Colonic mucosa (tissue), 4 donors: ENCODE measurements around the gene PPP1R14C. TPM values are rescaled to one million over a fixed set of nuclear protein-coding genes. Genes with fewer than 3 reads are reported as not detected.

ENCODE experiments used
- DNase-seq: peaks from one replicate; pipeline ENCODE4 v3.0.0-alpha.2; 2020
- H3K27ac ChIP-seq: fragments of 200-600 bp; one replicate; pipeline ENCODE4 v1.8.0; 2021
- H3K27me3 ChIP-seq: fragments of 200-600 bp; one replicate; pipeline ENCODE4 v1.8.0; 2021
- H3K36me3 ChIP-seq: fragments of 200-600 bp; one replicate; pipeline ENCODE4 v1.8.0; 2021
- H3K4me1 ChIP-seq: fragments of 200-600 bp; one replicate; pipeline ENCODE4 v1.8.0; 2021; ENCODE audit warnings: mild to moderate bottlenecking
- H3K4me3 ChIP-seq: fragments of 200-600 bp; one replicate; pipeline ENCODE4 v1.8.0; 2021
- H3K9ac ChIP-seq, 2 donors: one replicate each; pipeline ENCODE4 v1.7.0; 2013; ENCODE audit warnings: control low read depth in 2 of 2, low read depth in 2 of 2, low read length in 2 of 2
- H3K9me3 ChIP-seq: fragments of 200-600 bp; one replicate; pipeline ENCODE4 v1.8.0; 2021
- intact Hi-C: fragments of 100-400 bp; cut with DNase I; formaldehyde crosslinking; loops from one replicate; pipeline ENCODE4 v1.14.1; 2022
- total RNA-seq, 2 donors: library from RNA; stranded (reverse); fragmentation: NEBNext Ultra II Directional in 1 of 2; extraction: Animal tissue kit (Norgen Biotek cat#: 25700) in 1 of 2; gene quantifications; one replicate each; pipeline ENCODE4 v1.2.1, GENCODE V29; 2021
- TF ChIP-seq, protein P1 (sequence below): fragments of 200-600 bp; IDR thresholded peaks from one replicate; pipeline ENCODE4 v1.8.0; 2022; ENCODE audit warnings: antibody characterized with exemption, mild to moderate bottlenecking
- donor health status: healthy.
- donor health status: DM: no; HTN: no; CAD: no.
- donor health status: DM: no; HTN: no; CAD: no.

Gene PPP1R14C
- total RNA-seq, 2 donors from 2014 or later = 23.7 to 27.3 TPM

DNA sequence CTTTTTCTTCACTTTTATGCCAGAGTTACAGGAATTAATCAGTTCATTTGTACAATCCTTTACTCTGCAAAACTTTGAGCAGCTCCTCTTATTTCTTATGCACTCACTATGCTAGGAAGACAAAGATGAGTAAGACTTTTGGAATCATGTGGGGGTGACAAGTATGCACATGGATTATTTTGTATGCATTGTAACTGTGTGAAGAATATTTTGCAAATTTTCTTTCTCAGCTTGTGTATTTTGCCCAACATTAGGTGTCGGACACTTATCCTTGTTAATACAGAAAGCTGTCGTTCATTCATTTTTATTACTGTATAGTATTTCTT lies 88.6 kb downstream of the PPP1R14C start:
- Histone ChIP-seq H3K4me1 (no peaks in the 10 kb centered on the region), H3K9ac (no peak overlapping the region), H3K4me3 (no peak overlapping the region), H3K27me3 (no peaks in the 10 kb centered on the region), H3K36me3 (no peaks in the 10 kb centered on the region), H3K27ac (no peak overlapping the region), H3K9me3 (no peaks in the 10 kb centered on the region)
- DNase-seq = no peak
- TF ChIP-seq, protein P1, sequence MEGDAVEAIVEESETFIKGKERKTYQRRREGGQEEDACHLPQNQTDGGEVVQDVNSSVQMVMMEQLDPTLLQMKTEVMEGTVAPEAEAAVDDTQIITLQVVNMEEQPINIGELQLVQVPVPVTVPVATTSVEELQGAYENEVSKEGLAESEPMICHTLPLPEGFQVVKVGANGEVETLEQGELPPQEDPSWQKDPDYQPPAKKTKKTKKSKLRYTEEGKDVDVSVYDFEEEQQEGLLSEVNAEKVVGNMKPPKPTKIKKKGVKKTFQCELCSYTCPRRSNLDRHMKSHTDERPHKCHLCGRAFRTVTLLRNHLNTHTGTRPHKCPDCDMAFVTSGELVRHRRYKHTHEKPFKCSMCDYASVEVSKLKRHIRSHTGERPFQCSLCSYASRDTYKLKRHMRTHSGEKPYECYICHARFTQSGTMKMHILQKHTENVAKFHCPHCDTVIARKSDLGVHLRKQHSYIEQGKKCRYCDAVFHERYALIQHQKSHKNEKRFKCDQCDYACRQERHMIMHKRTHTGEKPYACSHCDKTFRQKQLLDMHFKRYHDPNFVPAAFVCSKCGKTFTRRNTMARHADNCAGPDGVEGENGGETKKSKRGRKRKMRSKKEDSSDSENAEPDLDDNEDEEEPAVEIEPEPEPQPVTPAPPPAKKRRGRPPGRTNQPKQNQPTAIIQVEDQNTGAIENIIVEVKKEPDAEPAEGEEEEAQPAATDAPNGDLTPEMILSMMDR = no peak
- intact Hi-C loops = no loop called here

- no peaks in the 10 kb centered on the region for H3K36me3 ChIP-seq
- H3K4me1 ChIP-seq = no peaks in the 10 kb centered on the region
- H3K27ac ChIP-seq = no peak overlapping the region
- no peak overlapping the region for H3K4me3 ChIP-seq
- TF ChIP-seq, protein P1 = no peak
- H3K9me3 ChIP-seq = no peaks in the 10 kb centered on the region
- no peak overlapping the region for H3K9ac ChIP-seq
- intact Hi-C loops = no loop called here
- DNase-seq = no peak
- no peaks in the 10 kb centered on the region for H3K27me3 ChIP-seq
These were observed 91.0 kb downstream of the PPP1R14C start for GRCh38 chr6:150233843-150234269.

- no peaks in the 10 kb centered on the region for H3K9me3 ChIP-seq
- H3K9ac ChIP-seq = no peak overlapping the region
- DNase-seq = no peak
- no peaks in the 10 kb centered on the region for H3K36me3 ChIP-seq
- no peaks in the 10 kb centered on the region for H3K27me3 ChIP-seq
- no peak overlapping the region for H3K4me3 ChIP-seq
- no peaks in the 10 kb centered on the region for H3K4me1 ChIP-seq
- TF ChIP-seq, protein P1 = no peak
- no peak overlapping the region for H3K27ac ChIP-seq
- intact Hi-C loops = no loop called here
These were observed 92.4 kb downstream of the PPP1R14C start for GRCh38 chr6:150235218-150235617.

- H3K9me3 ChIP-seq = no peaks in the 10 kb centered on the region
- H3K27me3 ChIP-seq = no peaks in the 10 kb centered on the region
- no peak for DNase-seq
- intact Hi-C loops = no loop called here
- H3K9ac ChIP-seq = no peak overlapping the region
- H3K4me3 ChIP-seq = no peak overlapping the region
- H3K36me3 ChIP-seq = no peaks in the 10 kb centered on the region
- no peaks in the 10 kb centered on the region for H3K4me1 ChIP-seq
- no peak overlapping the region for H3K27ac ChIP-seq
- TF ChIP-seq, protein P1 = no peak
These were observed 93.3 kb downstream of the PPP1R14C start for GRCh38 chr6:150236114-150236513.

DNA sequence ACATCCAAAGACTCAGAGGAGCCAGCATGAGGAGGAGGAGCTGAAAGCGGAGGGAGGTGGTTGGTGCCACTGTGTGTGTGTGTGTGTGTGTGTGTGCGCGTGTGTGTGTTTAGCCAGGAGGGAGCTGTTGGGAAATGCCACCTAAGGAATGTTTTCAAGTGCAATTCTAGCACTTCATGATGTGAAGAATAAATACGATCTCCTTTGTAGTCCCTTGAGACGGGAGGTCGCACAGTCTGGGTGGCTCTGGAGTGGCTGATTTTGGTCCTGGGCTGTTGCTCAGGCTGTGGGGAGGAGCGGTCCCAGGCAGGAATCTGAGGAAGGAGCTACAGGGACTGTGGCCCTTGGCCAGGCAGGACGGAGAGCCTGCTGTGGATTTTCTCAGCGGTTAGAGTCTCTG lies 93.7 kb downstream of the PPP1R14C start:
- no peak overlapping the region for H3K4me3 ChIP-seq
- H3K27ac ChIP-seq = no peak overlapping the region
- no peaks in the 10 kb centered on the region for H3K9me3 ChIP-seq
- no peaks in the 10 kb centered on the region for H3K27me3 ChIP-seq
- no peaks in the 10 kb centered on the region for H3K4me1 ChIP-seq
- intact Hi-C loops = no loop called here
- no peaks in the 10 kb centered on the region for H3K36me3 ChIP-seq
- no peak overlapping the region for H3K9ac ChIP-seq
- TF ChIP-seq, protein P1 = no peak
- DNase-seq = no peak

DNA sequence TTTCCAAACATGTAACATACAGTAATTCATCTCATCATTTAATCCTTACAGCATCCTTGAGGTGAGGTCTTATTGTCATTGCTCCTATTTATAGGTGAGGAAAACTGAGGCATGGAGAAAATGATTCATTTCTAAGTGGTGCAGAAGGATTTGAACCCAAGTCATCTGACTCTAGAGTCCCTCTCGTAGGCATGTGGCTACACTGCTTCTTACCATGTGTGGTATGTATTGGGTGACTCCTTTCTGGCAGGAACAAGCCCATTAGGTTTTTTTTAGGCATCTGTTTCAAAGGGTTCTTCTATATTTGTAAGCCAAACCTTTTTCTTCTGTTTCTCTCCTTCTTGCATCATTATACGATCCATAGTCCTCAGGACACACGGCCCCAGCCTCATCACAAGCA lies 94.8 kb downstream of the PPP1R14C start:
- no peaks in the 10 kb centered on the region for H3K27me3 ChIP-seq
- TF ChIP-seq, protein P1 = no peak
- no peak overlapping the region for H3K4me3 ChIP-seq
- H3K27ac ChIP-seq = no peak overlapping the region
- no peaks in the 10 kb centered on the region for H3K36me3 ChIP-seq
- H3K9me3 ChIP-seq = no peaks in the 10 kb centered on the region
- no peaks in the 10 kb centered on the region for H3K4me1 ChIP-seq
- intact Hi-C loops = no loop called here
- no peak overlapping the region for H3K9ac ChIP-seq
- no peak for DNase-seq
